ENCODE measurements around the gene CDS2. TPM values are rescaled to one million over a fixed set of nuclear protein-coding genes. Genes with fewer than 3 reads are reported as not detected.

The CDS2 gene
- total RNA-seq, 4 donors from 2014 or later = 31.3 to 49.6 (median 38.4) TPM

DNA sequence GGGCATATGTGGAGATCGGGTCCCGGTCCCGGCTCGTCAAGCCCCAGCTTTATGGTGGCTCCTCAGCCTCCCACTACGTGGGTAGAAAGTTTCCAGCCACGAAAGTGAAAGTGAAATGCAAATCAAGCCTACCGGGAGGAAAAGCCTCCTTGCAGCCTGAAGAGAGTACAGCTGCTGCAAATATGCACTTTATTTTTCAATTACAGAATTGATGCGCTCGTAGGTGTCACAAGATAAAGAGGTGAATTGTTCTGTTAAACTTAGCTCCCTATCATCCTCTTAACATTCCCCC, 6.7 kb upstream of the CDS2 start:
- TF ChIP-seq, protein P1, sequence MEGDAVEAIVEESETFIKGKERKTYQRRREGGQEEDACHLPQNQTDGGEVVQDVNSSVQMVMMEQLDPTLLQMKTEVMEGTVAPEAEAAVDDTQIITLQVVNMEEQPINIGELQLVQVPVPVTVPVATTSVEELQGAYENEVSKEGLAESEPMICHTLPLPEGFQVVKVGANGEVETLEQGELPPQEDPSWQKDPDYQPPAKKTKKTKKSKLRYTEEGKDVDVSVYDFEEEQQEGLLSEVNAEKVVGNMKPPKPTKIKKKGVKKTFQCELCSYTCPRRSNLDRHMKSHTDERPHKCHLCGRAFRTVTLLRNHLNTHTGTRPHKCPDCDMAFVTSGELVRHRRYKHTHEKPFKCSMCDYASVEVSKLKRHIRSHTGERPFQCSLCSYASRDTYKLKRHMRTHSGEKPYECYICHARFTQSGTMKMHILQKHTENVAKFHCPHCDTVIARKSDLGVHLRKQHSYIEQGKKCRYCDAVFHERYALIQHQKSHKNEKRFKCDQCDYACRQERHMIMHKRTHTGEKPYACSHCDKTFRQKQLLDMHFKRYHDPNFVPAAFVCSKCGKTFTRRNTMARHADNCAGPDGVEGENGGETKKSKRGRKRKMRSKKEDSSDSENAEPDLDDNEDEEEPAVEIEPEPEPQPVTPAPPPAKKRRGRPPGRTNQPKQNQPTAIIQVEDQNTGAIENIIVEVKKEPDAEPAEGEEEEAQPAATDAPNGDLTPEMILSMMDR (IDR thresholded peaks at IDR 0.05; ENCODE audit: low read depth) = no peak

DNA sequence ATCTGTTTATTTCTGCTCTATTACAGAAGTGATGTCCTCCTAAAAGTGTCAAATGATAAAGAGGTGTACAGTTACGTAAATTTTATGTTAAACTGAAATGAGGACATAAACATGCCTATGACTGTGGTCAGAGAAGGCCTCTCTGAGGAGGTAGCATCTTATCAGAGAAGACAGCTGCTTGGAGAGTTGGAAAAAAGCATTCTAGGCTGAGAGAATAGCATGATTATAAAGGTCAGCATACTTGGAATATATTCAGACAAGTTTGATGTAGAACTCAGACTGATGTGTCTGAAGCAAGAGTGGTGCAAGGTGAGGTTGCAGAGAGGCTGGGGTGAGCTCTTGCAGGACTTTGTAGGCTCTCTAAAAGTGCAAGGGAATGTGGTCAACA, 3.9 kb upstream of the CDS2 start:
- TF ChIP-seq, protein P1 (IDR thresholded peaks at IDR 0.05; ENCODE audit: low read depth) = no peak

DNA sequence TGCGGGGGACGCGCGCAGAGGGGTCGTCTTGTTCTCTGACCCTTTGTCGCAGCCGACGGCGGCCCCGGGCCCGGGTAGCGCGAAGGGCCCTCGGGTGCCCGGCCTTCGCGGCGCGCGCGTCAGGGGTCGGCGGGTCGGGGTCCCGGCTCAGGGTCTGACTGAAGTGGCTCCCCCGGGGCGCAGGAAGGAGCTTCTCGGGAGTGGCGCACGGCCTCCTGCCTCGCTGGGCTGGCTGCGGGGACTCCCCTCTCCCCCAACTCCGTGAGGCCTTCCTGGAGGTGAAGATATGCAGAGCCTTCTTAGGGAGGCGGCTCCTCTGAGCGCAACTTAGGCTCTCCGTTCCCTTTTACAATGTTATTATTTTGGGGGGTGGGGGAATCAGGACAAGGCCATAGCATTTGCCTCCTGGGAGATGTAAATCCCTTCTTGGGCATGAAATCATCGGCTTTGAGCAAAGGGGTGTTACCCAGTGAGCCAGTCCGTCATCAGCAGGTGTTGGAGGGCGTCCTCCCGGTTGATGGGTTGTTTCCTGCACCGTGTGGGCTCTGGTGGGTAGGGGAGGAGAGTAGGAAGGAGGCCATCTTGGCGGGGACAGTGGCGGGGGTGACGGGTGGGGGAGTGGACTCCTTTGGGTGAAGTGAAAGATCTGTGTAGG, 523 bp downstream of the CDS2 start:
- TF ChIP-seq, protein P1 (IDR thresholded peaks at IDR 0.05; ENCODE audit: low read depth) = no peak

DNA sequence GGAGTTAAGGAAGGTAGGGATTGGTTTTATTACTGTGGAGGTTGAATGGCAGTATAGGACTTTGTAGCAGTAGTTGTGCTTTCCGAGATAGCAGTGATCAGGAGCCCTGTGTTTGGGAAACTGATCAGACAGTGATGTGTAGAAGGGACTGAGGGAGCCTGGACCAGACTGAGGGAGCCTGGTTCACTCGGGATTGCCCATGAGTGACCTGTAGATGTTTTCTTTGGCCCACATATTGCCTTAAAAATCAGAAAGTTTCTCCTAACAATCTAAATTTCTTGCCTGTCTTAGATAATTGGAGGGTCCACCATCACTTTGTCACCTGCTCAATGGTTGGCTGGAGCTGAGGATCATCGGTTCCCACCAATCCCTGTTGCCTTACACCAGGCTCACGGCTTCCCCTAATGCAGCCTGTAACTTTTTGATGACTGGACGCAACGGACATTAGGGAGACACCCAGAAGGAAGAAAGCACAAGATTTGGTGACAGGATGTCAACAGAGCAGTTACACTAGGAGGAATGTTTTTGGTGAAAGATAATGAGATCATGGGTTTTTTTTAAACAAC, 1.1 kb downstream of the CDS2 start:
- TF ChIP-seq, protein P1 (IDR thresholded peaks at IDR 0.05; ENCODE audit: low read depth) = no peak

DNA sequence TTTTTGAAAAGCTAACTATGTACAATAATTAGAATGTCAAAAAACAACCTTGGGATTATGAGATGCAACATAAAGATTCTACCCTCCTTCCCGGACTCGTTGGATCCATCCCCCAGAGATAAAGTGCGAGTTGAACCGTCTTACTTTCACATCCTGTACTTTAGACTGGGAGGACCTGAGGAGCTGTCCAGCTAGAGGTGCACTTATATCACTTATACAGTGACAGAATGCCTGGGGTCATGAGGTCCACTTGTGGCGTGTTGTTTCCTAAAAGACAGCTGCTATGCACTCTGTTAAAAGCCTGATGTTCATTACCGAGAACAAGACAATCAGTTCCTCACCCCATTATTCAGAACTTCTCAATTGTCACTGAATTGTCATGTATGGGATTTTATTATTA, 2.1 kb downstream of the CDS2 start:
- TF ChIP-seq, protein P1 (IDR thresholded peaks at IDR 0.05; ENCODE audit: low read depth) = no peak

DNA sequence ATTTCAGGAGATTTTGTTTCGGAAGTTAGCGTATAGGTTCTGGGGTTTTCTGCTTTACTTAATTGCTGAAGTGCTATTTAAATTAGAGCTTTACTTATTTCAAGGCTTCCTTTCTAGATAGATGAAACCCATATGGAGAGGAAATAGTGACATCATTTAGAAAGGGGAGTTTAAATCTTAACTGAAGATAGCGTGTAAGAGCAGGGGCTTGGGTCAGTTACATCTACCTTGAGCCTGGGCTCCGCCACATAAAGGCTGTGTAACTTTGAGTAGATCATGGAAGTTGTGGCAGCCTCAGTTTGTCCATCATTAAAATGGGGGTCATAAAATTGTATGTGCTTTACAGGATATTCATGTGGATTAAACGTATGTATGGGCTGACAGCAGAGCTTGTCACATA, 4.7 kb downstream of the CDS2 start:
- TF ChIP-seq, protein P1 (IDR thresholded peaks at IDR 0.05; ENCODE audit: low read depth) = no peak

DNA sequence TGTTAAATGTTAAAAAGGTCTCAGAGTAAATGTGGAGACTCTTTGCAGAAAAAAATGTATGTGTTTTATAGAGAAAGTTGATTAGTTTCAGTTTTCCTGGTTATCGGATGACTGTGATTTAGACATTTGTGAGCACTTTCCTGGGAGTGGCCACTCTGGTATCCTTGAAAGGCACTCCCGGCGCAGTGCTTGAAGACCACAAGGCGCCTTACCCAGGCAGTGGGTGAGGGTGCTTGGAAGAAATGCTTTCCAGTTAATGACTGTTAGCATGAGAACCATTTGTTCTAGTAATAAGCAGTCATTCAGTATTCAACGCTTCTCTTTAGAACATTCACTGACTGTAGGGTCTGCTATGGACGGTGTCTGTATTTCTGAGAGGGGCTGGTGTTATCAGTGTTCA, 7.2 kb downstream of the CDS2 start:
- TF ChIP-seq, protein P1 (IDR thresholded peaks at IDR 0.05; ENCODE audit: low read depth) = no peak

Measured in subcutaneous adipose tissue (tissue), 4 donors.